GM11168 (cell line): Measurements from ENCODE around the gene EFCC1.

Experiments
- in situ Hi-C: fragments of 300-500 bp; cut with MboI; formaldehyde crosslinking; loops from one replicate; pipeline ENCODE4 v1.12.0; 2022; ENCODE audit warnings: low sequenced_read_pairs; ENCODE audit not compliant: unreplicated experiment

Gene EFCC1

GRCh38 chr3:129001101-129001805 is at the start of gene EFCC1:
Gene EFCC1 (plus strand): TSS chr3:129001304. CDS start chr3:129001629, 325 bp downstream.
- in situ Hi-C loops = no loop called here

GRCh38 chr3:128956440-128956839 is 44.7 kb upstream of the EFCC1 start:
- in situ Hi-C loops = no loop called here

GRCh38 chr3:128965280-128965679 is 35.8 kb upstream of the EFCC1 start:
- in situ Hi-C loops = loop anchor here (10.0 kb wide), 1 partner anchor 280 kb away; the partner anchor contains the start of gene COPG1

DNA sequence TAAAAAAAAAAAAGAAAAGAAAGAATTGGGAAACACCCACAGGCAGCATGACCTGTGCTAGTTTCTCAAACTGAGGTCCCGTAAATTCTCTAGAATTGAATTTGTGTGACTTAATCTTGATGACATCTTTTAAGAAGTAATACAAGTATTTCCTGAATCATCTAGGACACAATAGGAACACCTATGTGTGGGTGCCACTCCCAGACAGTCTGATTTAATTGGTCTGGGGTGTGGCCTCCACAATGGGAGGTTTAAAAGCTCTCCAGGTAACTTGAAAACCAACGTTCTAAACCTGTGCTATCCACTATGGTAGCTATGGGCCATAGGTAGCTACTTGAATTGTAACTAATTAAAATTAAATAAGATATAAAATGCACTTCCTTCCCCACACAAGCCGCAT is 35.3 kb upstream of the EFCC1 start:
- in situ Hi-C loops = loop anchor here (10.0 kb wide), 1 partner anchor 279 kb away; the partner anchor contains the start of gene COPG1

GRCh38 chr3:128967748-128968355 is 33.3 kb upstream of the EFCC1 start:
- in situ Hi-C loops = loop anchor here (10.0 kb wide), 1 partner anchor 277 kb away; the partner anchor contains the start of gene COPG1

DNA sequence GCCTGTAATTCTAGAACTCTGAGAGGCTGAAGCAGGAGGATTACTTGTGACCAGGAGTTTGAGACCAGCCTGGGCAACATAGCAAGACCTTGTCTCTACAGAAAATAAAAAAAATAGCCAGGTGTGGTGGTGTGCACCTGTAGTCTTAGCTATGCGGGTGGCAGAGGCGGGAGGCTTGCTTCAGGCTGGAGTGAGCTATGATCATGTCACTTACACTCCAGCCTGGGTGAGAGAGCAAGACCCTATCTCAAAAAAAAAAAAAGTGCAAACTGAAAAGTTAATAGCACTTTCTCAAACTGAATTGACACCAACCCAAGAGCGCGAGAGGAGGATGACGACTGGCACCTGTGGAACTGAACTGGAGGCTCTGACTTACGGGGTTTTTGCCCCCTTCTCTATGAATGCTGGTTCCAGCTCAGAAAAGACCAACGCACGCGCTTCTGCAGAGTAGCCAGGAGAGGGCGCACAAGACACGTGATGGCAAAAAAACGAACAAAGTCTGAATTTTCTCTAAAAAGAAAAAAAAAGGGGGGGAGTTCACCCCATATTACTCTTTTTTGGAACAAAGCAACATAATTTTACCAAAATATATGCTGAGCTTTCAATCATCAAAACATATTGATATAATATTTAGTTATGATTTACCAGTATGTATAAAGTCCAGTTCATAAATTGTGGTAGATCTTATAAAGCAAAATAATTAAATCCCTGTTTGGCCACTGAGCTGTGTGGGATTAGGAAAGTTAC is 30.9 kb upstream of the EFCC1 start:
- in situ Hi-C loops = loop anchor here (10.0 kb wide), 1 partner anchor 275 kb away; the partner anchor contains the start of gene COPG1

- in situ Hi-C loops = no loop called here
These were observed 30.4 kb upstream of the EFCC1 start for GRCh38 chr3:128970740-128971047.

GRCh38 chr3:128971421-128972100 is 29.5 kb upstream of the EFCC1 start:
- in situ Hi-C loops = no loop called here

GRCh38 chr3:128973988-128974564 is 27.0 kb upstream of the EFCC1 start:
- in situ Hi-C loops = no loop called here

- in situ Hi-C loops = no loop called here
These were observed 25.8 kb upstream of the EFCC1 start for GRCh38 chr3:128975276-128975675.

DNA sequence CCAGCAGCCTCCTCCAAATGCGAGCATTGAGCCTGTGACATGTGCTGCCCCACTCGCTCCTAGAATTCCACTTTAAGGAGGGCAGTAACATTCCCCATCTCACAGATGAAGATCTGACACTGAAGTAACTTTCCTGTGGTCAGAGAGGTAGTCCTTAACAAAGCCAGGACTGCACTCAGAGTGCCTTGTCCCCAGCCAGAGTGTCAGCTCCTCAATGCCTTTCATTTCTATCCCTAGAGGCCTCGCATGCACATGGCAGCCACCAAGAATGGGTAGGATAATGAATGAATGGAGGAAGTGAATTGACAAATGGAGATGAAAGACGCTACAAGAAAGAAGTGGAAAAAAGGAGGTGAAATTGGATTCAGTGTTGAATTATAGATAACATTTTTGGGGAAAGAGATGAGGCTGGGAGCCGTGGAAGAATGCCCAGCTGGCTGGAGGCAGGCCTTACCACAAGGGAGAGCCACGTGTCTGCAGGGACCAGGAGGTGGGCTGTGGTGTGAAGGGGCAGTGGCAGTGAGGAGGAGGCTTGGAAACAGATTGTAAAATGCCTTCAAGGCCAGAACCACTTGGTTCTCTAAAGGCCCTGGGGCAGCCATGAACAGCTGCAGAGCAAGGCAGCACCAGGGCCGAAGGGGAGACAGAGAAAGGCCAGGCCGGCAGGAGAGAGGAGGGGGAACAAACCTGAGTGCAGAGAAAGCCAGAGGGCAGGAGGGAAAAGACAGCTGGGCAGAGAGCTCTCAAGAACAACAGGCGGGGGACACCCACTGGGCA is 17.6 kb upstream of the EFCC1 start:
- in situ Hi-C loops = no loop called here

GRCh38 chr3:128984596-128984995 is 16.5 kb upstream of the EFCC1 start:
- in situ Hi-C loops = no loop called here

- in situ Hi-C loops = no loop called here
These were observed 13.6 kb upstream of the EFCC1 start for GRCh38 chr3:128987302-128988100.

DNA sequence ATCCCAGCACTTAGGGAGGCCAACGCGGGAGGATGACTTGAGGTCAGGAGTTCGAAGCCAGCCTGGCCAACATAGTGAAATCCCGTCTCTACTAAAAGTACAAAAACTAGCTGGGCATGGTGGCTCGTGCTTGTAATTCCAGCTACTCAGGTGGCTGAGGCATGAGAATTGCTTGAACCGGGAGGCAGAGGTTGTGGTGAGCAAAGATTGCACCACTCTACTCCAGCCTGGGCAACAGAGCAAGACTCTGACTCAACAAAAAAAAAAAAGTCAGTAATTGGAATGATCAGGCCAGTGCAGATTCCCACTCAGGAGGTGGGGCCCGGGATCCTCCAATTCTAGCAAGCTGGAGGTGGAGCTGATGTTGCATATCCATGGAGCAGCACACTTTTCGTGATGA is 12.8 kb upstream of the EFCC1 start:
- in situ Hi-C loops = no loop called here

DNA sequence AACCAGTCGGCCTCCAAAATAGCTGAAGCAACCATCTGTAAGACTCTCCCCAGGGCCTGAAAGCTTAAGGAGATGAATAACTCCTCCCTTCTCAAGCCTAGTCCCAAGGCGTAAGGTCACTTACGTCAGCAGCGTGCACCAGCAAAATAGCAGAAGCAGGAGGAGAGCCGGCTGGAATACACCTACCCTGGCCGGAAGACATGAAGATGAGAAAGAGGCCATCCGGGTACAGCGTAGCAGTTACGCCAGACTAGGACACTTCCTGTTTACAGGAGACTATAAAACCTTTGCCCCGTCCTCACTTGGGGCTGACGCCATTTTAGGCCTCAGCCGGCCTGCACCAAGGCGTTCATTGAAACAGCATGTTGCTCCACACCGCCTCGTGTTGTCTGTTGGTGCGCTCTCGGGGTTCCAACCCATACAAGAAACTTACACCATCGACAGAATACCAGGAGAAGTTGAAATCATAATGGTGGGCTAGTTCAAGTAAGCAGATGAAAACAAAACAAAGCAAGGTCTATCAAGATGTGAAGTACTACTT is 9.7 kb upstream of the EFCC1 start:
- in situ Hi-C loops = no loop called here

- in situ Hi-C loops = no loop called here
These were observed 8.1 kb upstream of the EFCC1 start for GRCh38 chr3:128992926-128993460.

GRCh38 chr3:128993461-128994172 is 7.5 kb upstream of the EFCC1 start, which contains the start of gene CFAP92:
Gene CFAP92 (minus strand): TSS chr3:128994076. CDS start chr3:128993304, 772 bp downstream.
- in situ Hi-C loops = no loop called here

DNA sequence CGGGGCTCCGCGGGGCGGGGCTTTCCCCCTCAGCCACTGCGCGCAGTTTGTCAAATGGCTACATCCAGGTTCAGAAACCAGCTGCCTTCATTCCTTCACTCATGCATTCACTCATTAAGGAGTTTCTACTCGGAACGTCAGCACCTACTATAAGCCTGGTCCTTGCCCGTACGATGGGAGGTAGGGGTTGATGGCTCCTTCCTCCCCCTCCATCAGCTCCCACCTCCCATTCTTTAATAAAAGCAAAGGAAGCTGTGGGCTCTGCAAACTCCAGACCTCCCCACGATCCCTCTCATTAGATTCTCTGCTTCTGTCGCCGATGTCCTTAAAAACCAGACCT is 7.0 kb upstream of the EFCC1 start:
- in situ Hi-C loops = no loop called here
